Spleen (tissue), 11 donors: ENCODE data around the gene TREM1. TPM values are rescaled to one million over a fixed set of nuclear protein-coding genes. Genes with fewer than 3 reads are reported as not detected.
A peak's percentile ranks its signal among the peaks of the same experiment; 100 is the strongest.

Source experiments
- DNase-seq: peaks from one replicate; pipeline ENCODE4 v3.0.0-alpha.2; 2020
- H3K27ac ChIP-seq, 8 donors: fragments of 200-600 bp; sonication (generic) in 7 of 8; 1 replicate in 4 of 8; 2 replicates in 4 of 8; pipeline versions ENCODE4 v1.5.0 to v1.8.0; 2016 to 2021; ENCODE audit warnings: inconsistent platforms in 4 of 8, mild to moderate bottlenecking in 4 of 8, moderate library complexity in 1 of 8
- H3K27me3 ChIP-seq, 7 donors: fragments of 200-600 bp; sonication (generic) in 6 of 7; replicated peaks in 1 of 7; 1 replicate in 4 of 7; 2 replicates in 3 of 7; pipeline versions ENCODE4 v1.5.0 to v1.8.0; 2016 to 2021; ENCODE audit warnings: inconsistent platforms in 3 of 7, mild to moderate bottlenecking in 1 of 7
- H3K36me3 ChIP-seq, 6 donors: fragments of 200-600 bp; sonication (generic) in 5 of 6; 1 replicate in 4 of 6; 2 replicates in 2 of 6; pipeline versions ENCODE4 v1.5.0 to v1.8.0; 2016 to 2021; ENCODE audit warnings: inconsistent platforms in 2 of 6
- H3K4me1 ChIP-seq, 6 donors: fragments of 200-600 bp; sonication (generic) in 5 of 6; 1 replicate in 3 of 6; 2 replicates in 3 of 6; pipeline versions ENCODE4 v1.5.0 to v1.8.0; 2016 to 2021; ENCODE audit warnings: inconsistent platforms in 3 of 6
- H3K4me3 ChIP-seq, 8 donors: fragments of 200-600 bp; sonication (generic) in 7 of 8; 1 replicate in 4 of 8; 2 replicates in 4 of 8; pipeline versions ENCODE4 v1.5.0 to v1.8.0; 2016 to 2021; ENCODE audit warnings: inconsistent platforms in 4 of 8, mild to moderate bottlenecking in 4 of 8, moderate library complexity in 2 of 8
- H3K9me3 ChIP-seq, 8 donors: fragments of 200-600 bp; sonication (generic) in 7 of 8; 1 replicate in 4 of 8; 2 replicates in 4 of 8; pipeline versions ENCODE4 v1.5.0 to v1.8.0; 2016 to 2021; ENCODE audit warnings: inconsistent platforms in 4 of 8
- POLR2A ChIP-seq, 3 donors: fragments of 450-650 bp; IDR thresholded peaks; one replicate each; pipeline ENCODE4 v1.5.1; 2017; ENCODE audit warnings: antibody characterized with exemption in 3 of 3, mild to moderate bottlenecking in 1 of 3
- POLR2AphosphoS5 ChIP-seq, 3 donors: sonication (generic); formaldehyde crosslinking; IDR thresholded peaks; one replicate each; pipeline ENCODE4 v1.5.1; 2017; ENCODE audit warnings: antibody characterized with exemption in 3 of 3
- WGBS, 5 donors: extraction: QIAGEN DNeasy Blood & Tissue Kit in 3 of 5; methylation state at CpG; one replicate each; pipeline versions ENCODE4 v1.1.5 to v1.1.7; 2013 to 2018; 5-methylcytosine and 5-hydroxymethylcytosine counted together
- intact Hi-C: fragments of 100-400 bp; cut with DNase I; formaldehyde crosslinking; loops from one replicate; pipeline ENCODE4 v1.15.0; 2023; ENCODE audit warnings: low total_unique reads
- polyA plus RNA-seq, 3 donors: library from polyadenylated mRNA; stranded (reverse); fragments of 200-250 nt; gene quantifications; one replicate each; pipeline ENCODE4 v1.2.1, GENCODE V29; 2013
- total RNA-seq, 7 donors: library from RNA; depleted of rRNA in 3 of 7; stranded (reverse); fragments of >200 nt in 3 of 7; fragmentation: NEBNext Ultra II Directional in 4 of 7; extraction: Animal tissue kit (Norgen Biotek cat#: 25700) in 4 of 7; gene quantifications; one replicate each; pipeline versions ENCODE4 v1.1.0 to v1.2.1, GENCODE V29; 2016 to 2021
- TF ChIP-seq, protein P1 (sequence below), 11 experiments: fragments of 200-600 bp in 7 of 11; fragments of 450-650 bp in 4 of 11; sonication (generic) in 4 of 11; IDR thresholded peaks in 8 of 11; conservative IDR thresholded peaks in 3 of 11; 1 replicate in 7 of 11; 2 replicates in 4 of 11; pipeline versions ENCODE4 v1.4.0 to v1.8.0; 2016 to 2021; ENCODE audit warnings: antibody characterized with exemption in 11 of 11, inconsistent platforms in 4 of 11, mild to moderate bottlenecking in 1 of 11
- donor health status: healthy with polysubstance abuse.
- donor health status: DM: no; HTN: no; CAD: no; lungs with moderate emphysema.
- donor health status: DM: no; HTN: no; CAD: no.
- donor health status: Bipolar disorder and iron deficiency.
- donor health status: healthy.
- donor health status: DM: no; HTN: no; CAD: no.
- donor health status: DM: yes; HTN: yes; CAD: no.

TREM1 gene
- total and polyA plus RNA-seq, 10 donors, result 0.64 to 51.9 (median 19.5) TPM

DNA sequence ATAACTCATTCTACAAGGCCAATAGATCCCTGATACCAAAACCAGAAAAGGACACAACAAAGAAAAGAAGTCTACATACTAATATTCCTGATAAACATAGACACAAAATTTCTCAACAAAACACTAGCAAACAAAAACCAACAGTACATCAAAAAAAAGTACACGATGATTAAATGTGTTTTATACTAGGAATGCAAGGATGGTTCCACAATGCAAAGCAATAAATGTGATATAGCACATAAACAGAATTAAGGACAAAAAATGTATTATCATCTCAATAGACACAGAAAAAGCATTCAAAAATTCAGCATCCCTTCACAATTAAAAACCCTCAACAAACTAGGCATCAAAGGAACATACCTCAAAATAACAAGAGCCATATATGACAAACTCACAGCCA is 23.2 kb downstream of the TREM1 start:
- intact Hi-C loops, result no loop called here
- no peaks in the 10 kb centered on the region for H3K27me3 ChIP-seq
- H3K27ac ChIP-seq, result no peak overlapping the region
- H3K4me1 ChIP-seq, result peaks cover 0 to under 1% (median 0%) of the 10 kb centered on the region in 6 donors
- no peaks in the 10 kb centered on the region for H3K36me3 ChIP-seq
- no peak for TF ChIP-seq POLR2AphosphoS5 (IDR thresholded peaks at IDR 0.05)
- no peak for TF ChIP-seq POLR2A (IDR thresholded peaks at IDR 0.05)
- TF ChIP-seq, protein P1, sequence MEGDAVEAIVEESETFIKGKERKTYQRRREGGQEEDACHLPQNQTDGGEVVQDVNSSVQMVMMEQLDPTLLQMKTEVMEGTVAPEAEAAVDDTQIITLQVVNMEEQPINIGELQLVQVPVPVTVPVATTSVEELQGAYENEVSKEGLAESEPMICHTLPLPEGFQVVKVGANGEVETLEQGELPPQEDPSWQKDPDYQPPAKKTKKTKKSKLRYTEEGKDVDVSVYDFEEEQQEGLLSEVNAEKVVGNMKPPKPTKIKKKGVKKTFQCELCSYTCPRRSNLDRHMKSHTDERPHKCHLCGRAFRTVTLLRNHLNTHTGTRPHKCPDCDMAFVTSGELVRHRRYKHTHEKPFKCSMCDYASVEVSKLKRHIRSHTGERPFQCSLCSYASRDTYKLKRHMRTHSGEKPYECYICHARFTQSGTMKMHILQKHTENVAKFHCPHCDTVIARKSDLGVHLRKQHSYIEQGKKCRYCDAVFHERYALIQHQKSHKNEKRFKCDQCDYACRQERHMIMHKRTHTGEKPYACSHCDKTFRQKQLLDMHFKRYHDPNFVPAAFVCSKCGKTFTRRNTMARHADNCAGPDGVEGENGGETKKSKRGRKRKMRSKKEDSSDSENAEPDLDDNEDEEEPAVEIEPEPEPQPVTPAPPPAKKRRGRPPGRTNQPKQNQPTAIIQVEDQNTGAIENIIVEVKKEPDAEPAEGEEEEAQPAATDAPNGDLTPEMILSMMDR (IDR thresholded peaks at IDR 0.05 in 8 of 11, conservative IDR thresholded peaks at IDR 0.05 in 3 of 11), result no peak
- H3K9me3 ChIP-seq, result peaks cover 0 to 50% (median 42%) of the 10 kb centered on the region in 8 donors
- H3K4me3 ChIP-seq, result no peak overlapping the region
- DNase-seq, result no peak
- 91 to 100% (median 91%) methylated on average over 1 of the region's 1 CpG for WGBS, 5 donors

GRCh38 chr6:41262401-41262800 is 24.1 kb downstream of the TREM1 start:
- no peak for TF ChIP-seq POLR2A (IDR thresholded peaks at IDR 0.05)
- no peak for TF ChIP-seq POLR2AphosphoS5 (IDR thresholded peaks at IDR 0.05)
- TF ChIP-seq, protein P1 (IDR thresholded peaks at IDR 0.05 in 8 of 11, conservative IDR thresholded peaks at IDR 0.05 in 3 of 11), result no peak
- Histone ChIP-seq H3K4me3 (no peak overlapping the region), H3K4me1 (peaks cover 0 to 9% (median 5%) of the 10 kb centered on the region in 6 donors), H3K36me3 (no peaks in the 10 kb centered on the region), H3K27me3 (no peaks in the 10 kb centered on the region), H3K9me3 (peaks cover 0 to 55% (median 42%) of the 10 kb centered on the region in 8 donors), H3K27ac (no peak overlapping the region)
- DNase-seq, result no peak
- 87 to 92% (median 88%) methylated on average over 2 of the region's 2 CpGs for WGBS, 5 donors
- intact Hi-C loops, result no loop called here

DNA sequence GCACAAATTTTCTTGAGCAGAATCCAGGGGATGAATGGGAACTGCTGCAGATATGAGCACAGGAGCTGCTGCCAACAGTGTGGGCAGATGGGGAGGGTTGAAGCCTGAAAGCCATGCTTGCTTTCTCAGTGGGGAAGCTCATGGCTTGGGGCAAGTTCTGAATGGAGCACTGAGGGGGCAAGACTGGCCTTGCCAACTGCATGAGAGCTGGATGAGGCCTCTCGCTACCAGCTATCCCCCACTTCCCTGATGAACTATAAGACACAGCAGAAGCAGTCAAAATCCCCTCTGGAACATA is 28.3 kb downstream of the TREM1 start:
- intact Hi-C loops, result no loop called here
- Histone ChIP-seq H3K4me3 (no peak overlapping the region), H3K27ac (peak overlapping the region in 1 of 8 donors; percentile 21), H3K36me3 (no peaks in the 10 kb centered on the region), H3K4me1 (peaks cover 0 to 30% (median 9%) of the 10 kb centered on the region in 6 donors), H3K9me3 (peaks cover 0 to 44% (median 33%) of the 10 kb centered on the region in 8 donors), H3K27me3 (no peaks in the 10 kb centered on the region)
- TF ChIP-seq, protein P1 (IDR thresholded peaks at IDR 0.05 in 8 of 11, conservative IDR thresholded peaks at IDR 0.05 in 3 of 11), result no peak
- no peak for TF ChIP-seq POLR2A (IDR thresholded peaks at IDR 0.05)
- no peak for TF ChIP-seq POLR2AphosphoS5 (IDR thresholded peaks at IDR 0.05)
- no peak for DNase-seq
- 90 to 100% (median 94%) methylated on average over 1 of the region's 1 CpG for WGBS, 5 donors

- Histone ChIP-seq H3K36me3 (no peaks in the 10 kb centered on the region), H3K4me3 (no peak overlapping the region), H3K27ac (peak overlapping the region in 3 of 8 donors; percentile 1 to 25 (median 21)), H3K27me3 (no peaks in the 10 kb centered on the region), H3K9me3 (peaks cover 0 to 39% (median 27%) of the 10 kb centered on the region in 8 donors), H3K4me1 (peaks cover 0 to 30% (median 9%) of the 10 kb centered on the region in 6 donors)
- TF ChIP-seq POLR2AphosphoS5 (IDR thresholded peaks at IDR 0.05) (no peak), POLR2A (IDR thresholded peaks at IDR 0.05) (no peak)
- TF ChIP-seq, protein P1 (IDR thresholded peaks at IDR 0.05 in 8 of 11, conservative IDR thresholded peaks at IDR 0.05 in 3 of 11), result no peak
- intact Hi-C loops, result no loop called here
- no peak for DNase-seq
- 51 to 77% (median 65%) methylated on average over 2 of the region's 2 CpGs for WGBS, 5 donors
Observed at GRCh38 chr6:41257369-41258195, 28.9 kb downstream of the TREM1 start.
